NCI-H510A (cell line): ENCODE measurements around the gene SVBP.

Source experiments
- DNase-seq: peaks from one replicate; lab custom pipeline; 2025; lab: John Stamatoyannopoulos, UW

The SVBP gene

DNA sequence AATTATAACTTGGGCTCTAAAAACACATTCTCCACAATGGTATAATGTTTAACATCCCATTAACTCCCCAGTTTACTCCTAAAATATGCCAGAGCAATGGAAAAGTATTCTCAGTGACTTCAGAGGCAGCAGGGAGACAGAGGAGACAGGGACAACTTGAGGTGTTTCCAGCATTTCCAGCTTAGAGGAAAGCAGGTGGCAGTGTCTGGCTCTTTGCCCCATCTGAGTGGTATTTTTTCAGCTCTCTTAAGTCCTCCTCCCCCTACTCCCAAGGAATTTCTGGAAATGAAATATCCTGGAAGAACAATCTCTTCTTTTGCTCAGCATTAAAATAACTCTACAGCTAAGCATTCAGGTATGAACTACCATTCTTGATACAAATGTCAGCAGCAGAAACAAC, 11.0 kb downstream of the SVBP start:
- no peak for DNase-seq

DNA sequence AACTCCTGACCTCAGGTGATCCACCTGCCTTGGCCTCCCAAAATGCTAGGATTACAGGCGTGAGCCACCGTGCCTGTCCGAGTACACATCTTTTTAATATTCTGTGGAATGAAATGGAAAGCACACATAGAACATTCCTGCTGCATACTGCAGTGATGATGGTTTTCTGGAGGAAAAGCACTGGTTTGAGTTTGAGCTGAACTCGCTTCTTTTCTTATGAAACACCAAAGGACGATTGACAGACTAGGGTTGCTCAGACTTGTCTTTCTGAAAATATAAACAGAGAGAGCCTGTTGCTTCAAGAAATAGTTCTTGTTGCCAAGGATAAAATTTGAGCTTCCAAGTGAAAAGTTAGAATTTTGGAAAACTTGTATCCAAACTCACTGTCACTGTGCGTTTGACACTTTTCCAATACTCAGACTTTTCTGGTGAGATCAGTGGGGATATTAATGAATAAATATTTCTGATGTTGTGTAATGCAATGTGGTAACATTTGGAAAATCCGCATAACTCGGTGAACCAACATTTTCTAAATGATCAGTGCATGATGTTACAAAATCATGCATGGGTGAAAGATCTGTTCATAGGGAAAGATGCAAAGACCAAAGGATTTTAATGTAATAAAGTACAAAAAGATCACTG, 15.2 kb downstream of the SVBP start:
- DNase-seq = no peak

DNA sequence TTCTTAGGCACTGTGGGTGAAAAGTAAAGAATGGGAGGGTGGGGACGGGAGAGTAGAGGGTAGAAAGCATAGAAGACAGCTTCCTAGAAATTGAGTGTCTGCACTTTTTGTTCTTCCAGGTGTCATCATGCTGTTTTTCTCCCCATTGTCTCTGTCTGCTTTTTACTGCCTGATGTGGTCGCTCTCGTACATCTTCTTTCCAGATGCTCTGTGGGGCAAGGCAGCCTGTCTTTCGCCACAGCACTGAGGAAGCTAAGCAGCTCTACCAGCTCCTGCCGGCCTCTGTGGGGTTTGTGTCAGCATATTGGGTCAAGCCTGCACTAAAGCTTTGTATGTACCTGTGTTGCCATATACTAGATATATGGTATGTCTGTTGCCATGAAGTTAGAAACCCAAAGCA, 19.2 kb downstream of the SVBP start:
- no peak for DNase-seq

- DNase-seq = no peak
Observed at GRCh38 chr1:42797414-42797813, 19.8 kb downstream of the SVBP start.

- no peak for DNase-seq
Observed at GRCh38 chr1:42793824-42794223, 23.4 kb downstream of the SVBP start.

- DNase-seq = no peak
Observed at GRCh38 chr1:42788021-42788420, 29.2 kb downstream of the SVBP start.

DNA sequence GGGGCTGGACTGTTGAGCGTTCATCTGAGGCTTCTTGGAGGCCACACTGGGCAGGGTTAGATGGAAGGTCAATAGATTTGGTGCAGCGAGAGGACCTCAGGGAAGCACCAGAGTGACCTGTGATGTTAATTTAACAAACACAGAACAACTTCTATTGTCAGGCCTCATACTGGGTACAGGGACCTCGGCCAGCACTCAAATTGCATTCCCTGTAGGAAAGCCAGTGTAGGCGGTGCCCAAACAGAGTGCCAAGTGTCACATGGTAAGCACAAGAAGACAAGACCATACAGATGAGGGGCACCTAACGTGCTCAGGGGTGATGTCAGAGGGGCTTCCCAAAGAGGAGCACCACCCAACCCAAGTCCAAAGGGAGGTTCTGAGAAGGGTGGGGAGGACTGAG, 31.1 kb downstream of the SVBP start:
- DNase-seq = no peak

DNA sequence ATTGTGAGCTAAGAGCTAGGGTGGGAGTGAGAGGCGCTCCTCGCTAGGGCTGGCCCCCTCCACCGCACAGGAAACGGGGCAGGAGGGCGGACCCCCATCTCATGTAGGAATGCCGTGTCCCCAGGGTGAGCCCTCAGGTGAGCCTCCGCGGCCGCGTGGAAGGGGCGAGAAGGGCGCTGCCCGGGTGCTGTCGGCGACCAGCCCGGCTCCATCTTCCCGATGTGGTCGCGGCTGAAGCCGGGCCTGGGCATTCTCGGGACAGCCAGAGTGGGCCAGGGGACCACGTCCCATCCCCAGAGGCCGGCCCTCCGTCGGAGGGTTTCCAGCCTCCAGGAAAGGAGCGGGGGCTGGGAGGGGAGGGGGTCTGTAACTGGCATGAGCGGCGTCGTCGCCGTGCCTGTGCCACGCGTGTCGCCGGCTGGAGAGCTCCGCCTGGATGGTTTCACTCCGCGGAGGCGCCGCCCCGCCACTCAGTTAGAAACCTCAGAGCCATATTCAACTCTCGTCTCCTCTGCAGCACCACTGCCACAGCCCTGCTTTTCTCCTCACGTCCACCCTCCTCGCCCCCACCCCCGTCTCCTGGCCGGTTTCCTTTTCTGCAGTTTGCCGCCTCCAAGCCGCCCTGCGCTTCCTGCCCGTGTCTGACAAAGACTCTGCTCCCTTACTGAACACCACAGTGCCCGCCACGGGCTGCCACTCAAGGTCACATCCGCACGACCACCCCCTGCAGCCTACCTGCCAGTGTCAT, 32.1 kb downstream of the SVBP start, which contains the start of gene TMEM269:
Gene TMEM269, plus strand, starts transcription at position 46 of the 748 bp plus-strand sequence. CDS start 4,903 bp downstream, outside the sequence.
- no peak for DNase-seq

- DNase-seq = no peak
Observed at GRCh38 chr1:42784547-42784945, 32.7 kb downstream of the SVBP start.

DNA sequence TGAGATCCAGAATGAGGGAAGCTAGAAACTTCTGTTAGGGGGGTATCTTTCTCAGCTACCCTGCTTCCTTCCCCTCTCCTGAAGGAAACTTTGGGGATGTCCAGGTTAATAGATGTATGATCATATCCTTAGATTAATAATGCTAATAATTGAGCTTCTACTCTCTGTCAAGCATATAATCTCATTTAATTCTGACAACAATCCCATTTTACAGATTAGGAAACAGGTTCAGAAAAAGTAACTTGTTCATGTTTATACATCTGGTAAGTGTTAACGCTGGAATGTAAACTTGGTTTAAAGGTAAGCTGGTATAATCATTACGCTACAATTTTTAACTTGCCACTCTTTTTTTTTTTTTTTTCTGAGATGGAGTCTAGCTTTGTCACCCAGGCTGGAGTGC, 34.1 kb downstream of the SVBP start:
- no peak for DNase-seq

GRCh38 chr1:42780176-42780575, 37.0 kb downstream of the SVBP start:
- DNase-seq = no peak

GRCh38 chr1:42779725-42780124, 37.5 kb downstream of the SVBP start:
- no peak for DNase-seq

- no peak for DNase-seq
Observed at GRCh38 chr1:42777852-42778251, 39.3 kb downstream of the SVBP start.

DNA sequence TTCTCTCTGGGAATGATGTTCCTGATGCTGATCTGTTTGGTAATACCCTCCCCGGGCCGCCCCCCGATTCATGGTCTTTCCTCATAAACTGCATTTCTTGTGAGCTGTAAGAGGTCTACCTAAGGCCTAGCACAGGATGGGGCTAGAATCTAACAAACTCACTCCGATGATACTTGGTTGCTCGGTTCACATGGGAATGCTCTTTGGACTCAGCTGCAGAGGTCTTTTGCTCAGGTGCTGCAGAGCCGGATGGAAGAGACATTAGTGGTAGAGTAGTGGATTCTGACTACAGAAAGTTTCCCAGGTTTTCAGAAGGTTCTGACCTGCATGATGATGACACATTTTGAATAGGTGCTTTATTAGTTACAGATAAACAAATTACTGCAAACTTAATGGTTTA, 40.7 kb downstream of the SVBP start:
- DNase-seq = no peak

- no peak for DNase-seq
Observed at GRCh38 chr1:42774928-42775526, 42.2 kb downstream of the SVBP start.

DNA sequence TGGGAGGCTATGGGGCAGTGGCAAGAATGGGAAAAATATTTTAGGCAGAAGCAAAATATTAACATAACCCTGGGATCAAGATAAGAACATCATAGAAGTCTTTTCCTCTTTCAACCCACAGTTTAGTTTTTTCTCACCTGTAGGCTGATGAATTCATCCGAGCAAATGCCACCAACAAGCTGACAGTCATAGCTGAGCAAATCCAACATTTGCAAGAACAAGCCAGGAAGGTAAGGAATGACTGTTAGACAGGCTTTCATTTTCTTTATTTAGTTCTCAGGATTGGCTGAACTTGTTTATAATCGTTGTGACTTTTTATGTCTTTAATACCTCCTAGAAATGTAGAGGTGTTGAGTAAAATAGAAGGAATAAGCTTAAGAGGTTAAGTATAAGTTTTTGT, 43.8 kb downstream of the SVBP start:
- no peak for DNase-seq

- no peak for DNase-seq
Observed at GRCh38 chr1:42769811-42770210, 47.4 kb downstream of the SVBP start.

- DNase-seq = no peak
Observed at GRCh38 chr1:42768172-42768571, 49.0 kb downstream of the SVBP start.

- no peak for DNase-seq
Observed at GRCh38 chr1:42767510-42768000, 49.6 kb downstream of the SVBP start.

- peak; percentile 98 for DNase-seq
Observed at GRCh38 chr1:42766741-42767509, 50.3 kb downstream of the SVBP start, which contains the start of the genes C1orf50 and P3H1. TSS of gene C1orf50 (plus strand) at chr1:42767249. CDS start at chr1:42767312, 63 bp downstream. TSS of gene P3H1 (minus strand) at chr1:42767028. CDS start at chr1:42766971, 57 bp downstream.

DNA sequence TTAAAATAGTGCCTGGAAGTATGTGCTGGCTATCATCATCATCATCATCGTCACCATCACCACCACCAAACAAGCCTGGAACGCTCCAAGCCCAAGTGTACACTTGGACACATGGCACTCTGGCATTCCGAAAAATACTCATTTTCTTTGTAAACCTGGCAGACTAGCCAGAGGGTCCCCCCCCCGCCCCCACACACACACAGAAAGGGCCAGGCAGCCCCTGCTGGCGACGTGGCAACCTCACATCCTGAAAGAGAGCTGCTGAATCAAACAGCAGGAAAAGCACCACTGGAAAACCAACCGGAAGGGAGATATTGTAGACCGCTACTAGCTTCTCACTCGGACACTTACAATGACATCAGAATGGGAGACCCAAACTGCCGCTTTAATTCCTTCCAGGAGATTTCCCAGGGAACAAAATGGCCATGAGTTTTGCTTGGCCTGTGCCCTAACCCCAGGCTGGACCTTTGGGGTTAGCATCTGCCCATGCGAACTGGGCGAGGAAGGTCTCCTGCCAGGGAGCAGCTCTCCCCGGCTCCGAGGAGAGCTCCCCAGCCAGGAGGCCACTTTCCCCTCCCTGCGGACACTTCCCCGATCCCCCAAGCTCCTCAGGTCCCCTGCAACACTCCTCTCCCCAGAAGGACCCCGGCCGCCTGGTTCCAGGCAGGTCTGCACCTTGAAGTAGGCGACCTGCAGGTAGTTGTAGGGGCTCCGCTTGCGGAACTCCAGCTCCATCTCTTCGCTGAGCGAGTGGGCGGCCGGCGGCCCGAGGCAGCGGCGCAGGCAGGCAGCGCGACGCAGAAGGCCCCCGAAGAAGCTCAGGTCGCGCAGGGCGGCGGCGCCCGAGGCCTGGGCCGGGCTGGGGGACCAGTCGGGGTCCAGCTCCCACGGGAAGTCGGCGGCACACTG, 51.1 kb downstream of the SVBP start:
- peak; percentile 61 for DNase-seq
